B cell (primary cell): Measurements from ENCODE around the gene AGAP1. TPM values are rescaled to one million over a fixed set of nuclear protein-coding genes. Genes with fewer than 3 reads are reported as not detected.

ENCODE experiments used
- ATAC-seq: fragments of 200-7000 bp; cut with Tn5 transposase; one replicate; pipeline ENCODE4 v1.10.0; 2021; ENCODE audit warnings: low read depth, mild to moderate bottlenecking, moderate number of reproducible peaks, moderate library complexity
- CTCF ChIA-PET: fragments of 350-600 bp; sonication (Branson Sonifier 250); formaldehyde crosslinking; loops from one replicate; lab custom pipeline; 2021; ENCODE audit warnings: antibody characterized with exemption, inconsistent platforms; lab: Charles Lee
- POLR2A ChIA-PET: fragments of 350-600 bp; sonication (Branson Sonifier 250); formaldehyde crosslinking; loops from one replicate; lab custom pipeline; 2021; ENCODE audit warnings: antibody characterized with exemption; lab: Charles Lee
- DNase-seq: peaks from one replicate; pipeline ENCODE4 v3.0.0; 2013
- H2AFZ ChIP-seq: 2 replicates; pipeline ENCODE4 v1.6.1; 2012; ENCODE audit warnings: mild to moderate bottlenecking, low read depth, low read length; ENCODE audit not compliant: insufficient read depth, poor library complexity, severe bottlenecking
- H3K27ac ChIP-seq, 2 donors: 1 replicate in 1 of 2; 2 replicates in 1 of 2; pipeline ENCODE4 v1.5.1; 2012 to 2013; ENCODE audit warnings: low read length in 2 of 2, mild to moderate bottlenecking in 2 of 2, moderate library complexity in 1 of 2
- H3K27me3 ChIP-seq, 4 experiments: fragments of 200-600 bp in 1 of 4; sonication (generic) in 1 of 4; replicated peaks in 1 of 4; 1 replicate in 2 of 4; 2 replicates in 2 of 4; pipeline versions ENCODE4 v1.6.1 to v1.7.0; 2013 to 2016; ENCODE audit warnings: low read length in 3 of 4, mild to moderate bottlenecking in 2 of 4, mixed read lengths in 1 of 4, moderate library complexity in 1 of 4; ENCODE audit not compliant: insufficient read depth in 4 of 4, control insufficient read depth in 3 of 4; ENCODE audit errors: control extremely low read depth in 1 of 4
- H3K36me3 ChIP-seq, 2 experiments: replicated peaks in 1 of 2; 1 replicate in 1 of 2; 2 replicates in 1 of 2; pipeline versions ENCODE4 v1.6.1 to v1.7.1; 2013; ENCODE audit warnings: low read length in 1 of 2; ENCODE audit not compliant: insufficient read depth in 2 of 2, control insufficient read depth in 1 of 2; ENCODE audit errors: control extremely low read depth in 1 of 2, extremely low read depth in 1 of 2
- H3K4me1 ChIP-seq, 2 donors: fragments of 200-600 bp in 1 of 2; sonication (generic) in 1 of 2; 1 replicate in 1 of 2; 2 replicates in 1 of 2; pipeline versions ENCODE4 v1.5.1 to v1.6.1; 2013 to 2017; ENCODE audit warnings: low read length in 2 of 2; ENCODE audit not compliant: control insufficient read depth in 2 of 2, insufficient read depth in 2 of 2
- H3K4me2 ChIP-seq: replicated peaks from 2 replicates; pipeline ENCODE3; 2012; ENCODE audit warnings: mild to moderate bottlenecking, low read depth, low read length; ENCODE audit not compliant: poor library complexity, severe bottlenecking
- H3K4me3 ChIP-seq, 5 experiments: fragments of 200-600 bp in 1 of 5; sonication (generic) in 1 of 5; 1 replicate in 3 of 5; 2 replicates in 2 of 5; pipeline versions ENCODE4 v1.5.1 to v1.7.0; 2011 to 2016; ENCODE audit warnings: low read length in 4 of 5, mild to moderate bottlenecking in 4 of 5, low read depth in 2 of 5, control low read depth in 1 of 5, moderate library complexity in 1 of 5; ENCODE audit not compliant: insufficient read depth in 1 of 5; ENCODE audit errors: control extremely low read depth in 1 of 5, extremely low read depth in 1 of 5
- H3K79me2 ChIP-seq: fragments of 200-600 bp; sonication (generic); one replicate; pipeline ENCODE4 v1.6.0; 2016; ENCODE audit warnings: low read length; ENCODE audit not compliant: control insufficient read depth, insufficient read depth
- H3K9ac ChIP-seq: fragments of 200-600 bp; sonication (generic); 2 replicates; pipeline ENCODE4 v1.6.1; 2017; ENCODE audit warnings: mild to moderate bottlenecking, low read length, moderate library complexity
- H3K9me3 ChIP-seq, 3 donors: one replicate each; pipeline versions ENCODE4 v1.6.1 to v1.7.1; 2013; ENCODE audit warnings: low read length in 2 of 3; ENCODE audit not compliant: control insufficient read depth in 2 of 3, insufficient read depth in 1 of 3; ENCODE audit errors: control extremely low read depth in 1 of 3
- H4K20me1 ChIP-seq: 2 replicates; pipeline ENCODE4 v1.6.0; 2012; ENCODE audit warnings: mild to moderate bottlenecking, low read length; ENCODE audit not compliant: insufficient read depth, control insufficient read depth, poor library complexity, severe bottlenecking
- H3K27ac Mint-ChIP-seq: one replicate; pipeline ENCODE4 v1.8.0; 2021; ENCODE audit warnings: mixed read lengths
- H3K27me3 Mint-ChIP-seq: one replicate; pipeline ENCODE4 v1.8.0; 2021; ENCODE audit warnings: mixed read lengths
- H3K4me1 Mint-ChIP-seq: one replicate; pipeline ENCODE4 v1.8.0; 2021; ENCODE audit warnings: mixed read lengths
- H3K4me3 Mint-ChIP-seq: one replicate; pipeline ENCODE4 v1.8.0; 2021; ENCODE audit warnings: mixed read lengths
- H3K9me3 Mint-ChIP-seq: one replicate; pipeline ENCODE4 v1.8.0; 2022; ENCODE audit warnings: mixed read lengths; ENCODE audit not compliant: insufficient read depth
- EZH2 ChIP-seq: IDR thresholded peaks from 2 replicates; pipeline ENCODE4 v1.6.1; 2012; ENCODE audit warnings: borderline replicate concordance, low read depth, mild to moderate bottlenecking, moderate library complexity, low read length; ENCODE audit not compliant: insufficient read depth, poor library complexity, severe bottlenecking
- WGBS: methylation state at CpG from one replicate; pipeline ENCODE4 v1.1.5; 2013; ENCODE audit warnings: missing lambda C conversion rate; ENCODE audit not compliant: insufficient coverage; 5-methylcytosine and 5-hydroxymethylcytosine counted together
- intact Hi-C: fragments of 100-400 bp; cut with micrococcal nuclease; formaldehyde crosslinking; loops from one replicate; pipeline ENCODE4 v1.10.0; 2022
- polyA plus RNA-seq: library from polyadenylated mRNA; depleted of rRNA; stranded (reverse); fragments of >200 nt; gene quantifications from 2 replicates; pipeline ENCODE4 v1.2.3, GENCODE V29; 2012
- total RNA-seq, 2 donors: library from RNA; stranded (reverse); fragments of 120-200 nt in 1 of 2; gene quantifications; 1 replicate in 1 of 2; 2 replicates in 1 of 2; pipeline versions ENCODE4 v1.2.3 to v1.2.4, GENCODE V29; 2013 to 2022
- TF ChIP-seq, protein P1 (sequence below): fragments of 200-600 bp; IDR thresholded peaks from one replicate; pipeline ENCODE4 v1.8.0; 2022; ENCODE audit warnings: antibody characterized with exemption, mild to moderate bottlenecking

AGAP1 gene
- total and polyA plus RNA-seq, 2 donors (not counting 1 experiment from before 2014, with no cell fraction given): 0.01 TPM; not detected in 1

DNA sequence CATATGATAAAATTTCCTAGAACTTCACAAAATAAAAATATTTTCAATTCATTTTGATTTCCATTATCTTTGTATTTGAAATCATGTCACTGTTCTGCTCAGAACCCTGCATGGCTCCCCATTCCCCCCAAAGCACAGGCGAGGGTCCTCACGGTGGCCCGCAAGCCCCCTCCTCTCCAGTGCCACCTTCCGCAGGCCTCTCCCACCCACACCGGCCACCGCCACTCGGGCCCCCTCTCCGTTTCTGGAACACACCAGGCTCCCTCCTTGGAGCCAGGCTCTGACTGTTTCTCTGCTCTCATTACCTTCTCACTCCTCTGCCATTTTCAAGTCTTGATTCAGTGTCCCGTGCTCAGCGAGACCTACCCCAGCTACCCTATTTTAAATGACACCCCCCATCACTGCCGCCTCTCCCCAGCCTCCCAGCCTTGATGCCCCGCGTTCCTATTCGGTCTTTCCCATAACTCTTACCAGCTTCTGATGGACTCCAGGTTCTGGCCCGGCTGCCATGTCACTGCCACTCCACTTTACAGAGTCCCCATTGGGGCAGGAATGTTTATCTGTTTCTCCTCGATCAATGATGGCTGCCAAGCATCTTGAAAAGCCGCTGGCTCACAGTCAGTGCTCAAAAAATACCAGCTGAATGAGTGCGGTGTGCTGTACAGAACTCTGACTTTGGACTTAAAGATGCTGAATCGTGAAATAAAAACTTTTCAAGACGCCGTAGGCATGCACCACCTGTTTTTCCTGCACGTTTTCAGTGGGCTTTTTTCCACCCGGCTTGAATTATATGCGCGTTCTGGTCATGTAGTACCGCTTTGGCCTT is 473.3 kb downstream of the AGAP1 start:
- no peak overlapping the region for H3K27ac Mint-ChIP-seq
- no peak overlapping the region for H2AFZ ChIP-seq
- no peak overlapping the region for H3K27ac ChIP-seq
- no peak for ATAC-seq
- 92% methylated on average over 25 of the region's 26 CpGs for WGBS
- H3K9ac ChIP-seq: no peak overlapping the region
- no peaks in the 10 kb centered on the region for H3K27me3 ChIP-seq
- no peaks in the 10 kb centered on the region for H3K36me3 ChIP-seq
- no peaks in the 10 kb centered on the region for H3K27me3 Mint-ChIP-seq
- no peaks in the 10 kb centered on the region for H3K9me3 Mint-ChIP-seq
- ChIA-PET CTCF (no interaction called here), POLR2A (no interaction called here)
- no peak overlapping the region for H3K4me3 Mint-ChIP-seq
- no peak for TF ChIP-seq EZH2
- TF ChIP-seq, protein P1, sequence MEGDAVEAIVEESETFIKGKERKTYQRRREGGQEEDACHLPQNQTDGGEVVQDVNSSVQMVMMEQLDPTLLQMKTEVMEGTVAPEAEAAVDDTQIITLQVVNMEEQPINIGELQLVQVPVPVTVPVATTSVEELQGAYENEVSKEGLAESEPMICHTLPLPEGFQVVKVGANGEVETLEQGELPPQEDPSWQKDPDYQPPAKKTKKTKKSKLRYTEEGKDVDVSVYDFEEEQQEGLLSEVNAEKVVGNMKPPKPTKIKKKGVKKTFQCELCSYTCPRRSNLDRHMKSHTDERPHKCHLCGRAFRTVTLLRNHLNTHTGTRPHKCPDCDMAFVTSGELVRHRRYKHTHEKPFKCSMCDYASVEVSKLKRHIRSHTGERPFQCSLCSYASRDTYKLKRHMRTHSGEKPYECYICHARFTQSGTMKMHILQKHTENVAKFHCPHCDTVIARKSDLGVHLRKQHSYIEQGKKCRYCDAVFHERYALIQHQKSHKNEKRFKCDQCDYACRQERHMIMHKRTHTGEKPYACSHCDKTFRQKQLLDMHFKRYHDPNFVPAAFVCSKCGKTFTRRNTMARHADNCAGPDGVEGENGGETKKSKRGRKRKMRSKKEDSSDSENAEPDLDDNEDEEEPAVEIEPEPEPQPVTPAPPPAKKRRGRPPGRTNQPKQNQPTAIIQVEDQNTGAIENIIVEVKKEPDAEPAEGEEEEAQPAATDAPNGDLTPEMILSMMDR: no peak
- H4K20me1 ChIP-seq: no peaks in the 10 kb centered on the region
- H3K4me1 Mint-ChIP-seq: no peaks in the 10 kb centered on the region
- no peaks in the 10 kb centered on the region for H3K79me2 ChIP-seq
- intact Hi-C loops: no loop called here
- no peak overlapping the region for H3K4me2 ChIP-seq
- H3K4me3 ChIP-seq: no peak overlapping the region
- H3K9me3 ChIP-seq: peaks cover 0 to 11% (median 0%) of the 10 kb centered on the region in 3 donors
- no peaks in the 10 kb centered on the region for H3K4me1 ChIP-seq
- DNase-seq: no peak

DNA sequence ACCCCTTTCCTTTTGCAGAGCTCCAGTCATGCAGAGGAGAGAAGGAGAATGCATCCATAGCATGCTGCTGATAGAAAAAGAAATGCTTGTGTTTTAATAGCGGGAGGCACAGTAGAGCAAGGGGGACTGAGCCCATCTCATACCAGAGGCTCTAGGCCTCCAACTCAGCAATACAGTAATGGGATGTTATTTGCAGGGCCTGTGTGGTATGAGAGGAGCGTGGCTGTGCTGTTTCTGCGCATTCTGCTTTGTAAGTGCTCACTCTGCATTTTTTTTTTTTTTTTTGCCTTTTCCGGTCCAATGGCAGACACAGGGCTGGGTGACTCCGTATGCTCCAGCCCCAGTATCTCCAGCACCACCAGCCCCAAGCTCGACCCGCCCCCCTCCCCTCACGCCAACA is 474.3 kb downstream of the AGAP1 start:
- Histone ChIP-seq H2AFZ (no peak overlapping the region), H3K9me3 (peaks cover 0 to 10% (median 0%) of the 10 kb centered on the region in 3 donors), H3K9ac (no peak overlapping the region), H3K4me1 (no peaks in the 10 kb centered on the region), H3K27me3 (no peaks in the 10 kb centered on the region), H3K79me2 (no peaks in the 10 kb centered on the region), H3K36me3 (no peaks in the 10 kb centered on the region), H4K20me1 (no peaks in the 10 kb centered on the region), H3K4me2 (no peak overlapping the region), H3K27ac (no peak overlapping the region), H3K4me3 (no peak overlapping the region)
- WGBS: 100% methylated on average over 4 of the region's 8 CpGs
- Mint-ChIP-seq H3K27ac (no peak overlapping the region), H3K9me3 (no peaks in the 10 kb centered on the region), H3K27me3 (peaks cover under 1% of the 10 kb centered on the region), H3K4me3 (no peak overlapping the region), H3K4me1 (no peaks in the 10 kb centered on the region)
- ATAC-seq (no peak), DNase-seq (no peak)
- POLR2A ChIA-PET: no interaction called here
- TF ChIP-seq, protein P1: no peak
- no peak for TF ChIP-seq EZH2
- intact Hi-C loops: no loop called here
- CTCF ChIA-PET: no interaction called here
